Ovary (tissue), 9 donors: ENCODE measurements around the gene ZNF341. TPM values are rescaled to one million over a fixed set of nuclear protein-coding genes. Genes with fewer than 3 reads are reported as not detected.

Experiments used
- DNase-seq, 5 donors: peaks; one replicate each; pipeline ENCODE4 v3.0.0-alpha.2; 2019 to 2020
- H3K27ac ChIP-seq, 2 donors: fragments of 200-600 bp; one replicate each; pipeline versions ENCODE4 v1.5.1 to v1.8.0; 2019 to 2022
- H3K27me3 ChIP-seq: fragments of 200-600 bp; one replicate; pipeline ENCODE4 v1.8.0; 2022
- H3K36me3 ChIP-seq: fragments of 200-600 bp; sonication (generic); one replicate; pipeline ENCODE4 v1.5.1; 2019
- H3K4me1 ChIP-seq: one replicate; pipeline ENCODE4 v1.8.1; 2013; ENCODE audit warnings: mild to moderate bottlenecking, moderate library complexity; ENCODE audit not compliant: insufficient read depth
- H3K4me3 ChIP-seq: fragments of 200-600 bp; sonication (generic); one replicate; pipeline ENCODE4 v1.5.1; 2017
- H3K9me3 ChIP-seq, 2 donors: fragments of 200-600 bp in 1 of 2; sonication (generic) in 1 of 2; one replicate each; pipeline versions ENCODE4 v1.5.1 to v1.8.1; 2013 to 2019; ENCODE audit warnings: mild to moderate bottlenecking in 1 of 2, moderate library complexity in 1 of 2
- CTCF ChIP-seq, 3 donors: fragments of 450-650 bp in 2 of 3; fragments of 200-600 bp in 1 of 3; IDR thresholded peaks; one replicate each; pipeline versions ENCODE4 v1.5.1 to v1.8.0; 2016 to 2022; ENCODE audit warnings: antibody characterized with exemption in 3 of 3, mild to moderate bottlenecking in 1 of 3
- EP300 ChIP-seq: sonication (generic); formaldehyde crosslinking; IDR thresholded peaks from one replicate; pipeline ENCODE4 v1.6.1; 2017; ENCODE audit warnings: antibody characterized with exemption
- POLR2A ChIP-seq: fragments of 450-650 bp; IDR thresholded peaks from one replicate; pipeline ENCODE4 v1.6.1; 2017; ENCODE audit warnings: antibody characterized with exemption, mild to moderate bottlenecking, moderate library complexity
- WGBS, 3 donors: extraction: QIAGEN DNeasy Blood & Tissue Kit in 1 of 3; methylation state at CpG; one replicate each; pipeline versions ENCODE4 v1.1.5 to v1.1.7; 2013 to 2017; 5-methylcytosine and 5-hydroxymethylcytosine counted together
- intact Hi-C, 4 donors: fragments of 100-400 bp; cut with DNase I; formaldehyde crosslinking; loops; one replicate each; pipeline versions ENCODE4 v1.11.0 to v1.15.1; 2022 to 2023
- polyA plus RNA-seq, 2 donors: library from polyadenylated mRNA; stranded (reverse); fragments of 200-250 nt in 1 of 2; fragments of 350-450 nt in 1 of 2; fragmentation: Illumina TruSeq in 1 of 2; extraction: RNeasy Lipid Tissue Mini Kit (QIAGEN cat#74804) in 1 of 2; gene quantifications; one replicate each; pipeline ENCODE4 v1.2.3, GENCODE V29; 2013 to 2014
- total RNA-seq, 7 donors: library from RNA; depleted of rRNA in 2 of 7; stranded (reverse); fragments of >200 nt in 2 of 7; fragmentation: NEBNext Ultra II Directional in 3 of 7; extraction: Animal tissue kit (Norgen Biotek cat#: 25700) in 3 of 7; gene quantifications; one replicate each; pipeline versions ENCODE4 v1.1.0 to v1.2.4, GENCODE V29; 2016 to 2023
- donor health status: DM: no; HTN: no; CAD: no; lungs with moderate emphysema.
- donor health status: DM: no; HTN: no; CAD: no.
- donor health status: Bipolar disorder and iron deficiency.
- donor health status: DM: yes; HTN: yes; CAD: no.
- donor health status: DM: no; HTN: no; CAD: no.
- donor health status: DM: yes; HTN: yes; CAD: no.

Gene ZNF341
- total and polyA plus RNA-seq, 9 donors = 1.2 to 3.8 (median 1.6) TPM

GRCh38 chr20:33783256-33783655 lies 51.5 kb downstream of the ZNF341 start:
- DNase-seq = no peak
- Histone ChIP-seq H3K36me3 (no peaks in the 10 kb centered on the region), H3K27ac (no peak overlapping the region), H3K4me1 (no peaks in the 10 kb centered on the region), H3K4me3 (no peak overlapping the region), H3K9me3 (no peaks in the 10 kb centered on the region), H3K27me3 (no peaks in the 10 kb centered on the region)
- intact Hi-C loops = no loop called here
- TF ChIP-seq POLR2A = no peak
- 85 to 90% (median 85%) methylated on average over 5 of the region's 5 CpGs for WGBS, 3 donors

DNA sequence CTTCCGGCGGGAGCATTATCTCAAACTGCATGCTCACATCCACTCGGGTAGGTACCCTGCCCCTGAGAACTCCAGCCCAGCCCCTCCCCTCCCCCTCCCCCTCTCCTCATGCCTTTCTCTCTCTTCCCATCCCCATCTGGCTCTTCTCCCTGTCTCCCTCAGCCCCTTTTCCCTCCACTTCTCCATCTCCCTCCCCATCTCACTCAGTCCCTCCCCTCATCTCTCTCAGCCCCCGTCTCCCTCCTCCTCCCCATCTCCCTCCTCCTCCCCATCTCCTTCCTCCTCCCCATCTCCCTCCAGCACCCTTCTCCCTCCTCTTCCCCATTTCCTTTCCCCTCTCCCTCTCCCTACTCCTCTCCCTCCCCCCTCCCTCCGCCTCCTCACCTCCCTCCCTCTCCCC lies 52.0 kb downstream of the ZNF341 start:
- no peak for DNase-seq
- H3K27ac ChIP-seq = no peak overlapping the region
- H3K4me1 ChIP-seq = no peaks in the 10 kb centered on the region
- intact Hi-C loops = no loop called here
- TF ChIP-seq POLR2A (no peak), CTCF (IDR thresholded peaks at IDR 0.05) (no peak), EP300 (no peak)
- no peaks in the 10 kb centered on the region for H3K9me3 ChIP-seq
- H3K36me3 ChIP-seq = no peaks in the 10 kb centered on the region
- no peaks in the 10 kb centered on the region for H3K27me3 ChIP-seq
- 71 to 86% (median 76%) methylated on average over 4 to 5 of the region's 5 CpGs for WGBS, 3 donors
- no peak overlapping the region for H3K4me3 ChIP-seq

DNA sequence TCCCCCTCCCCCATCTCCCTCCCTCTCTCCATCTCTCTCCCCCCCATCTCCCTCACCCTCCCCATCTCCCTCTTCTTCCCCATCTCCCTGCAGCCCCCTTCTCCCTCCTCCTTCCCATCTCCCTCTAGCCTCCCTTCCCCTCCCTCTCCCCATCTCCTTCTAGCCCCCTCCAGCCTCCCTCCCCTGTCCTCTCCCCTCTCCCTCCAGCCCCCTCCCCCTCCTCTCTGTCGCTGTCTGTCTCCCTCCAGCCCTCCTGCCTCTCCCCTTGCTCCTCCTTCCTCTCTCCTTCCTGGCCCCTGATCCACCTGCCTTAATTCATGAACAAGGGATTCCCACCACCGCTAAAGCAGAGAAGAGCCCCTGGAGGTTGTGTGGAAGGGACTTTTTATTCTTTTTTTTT lies 52.4 kb downstream of the ZNF341 start:
- Histone ChIP-seq H3K9me3 (no peaks in the 10 kb centered on the region), H3K4me3 (no peak overlapping the region), H3K36me3 (no peaks in the 10 kb centered on the region), H3K27ac (no peak overlapping the region), H3K4me1 (no peaks in the 10 kb centered on the region), H3K27me3 (no peaks in the 10 kb centered on the region)
- TF ChIP-seq CTCF (IDR thresholded peaks at IDR 0.05) (no peak), POLR2A (no peak), EP300 (no peak)
- intact Hi-C loops = no loop called here
- 69 to 93% (median 77%) methylated on average over 1 to 2 of the region's 2 CpGs for WGBS, 3 donors
- DNase-seq = no peak

GRCh38 chr20:33785503-33785902 lies 53.7 kb downstream of the ZNF341 start:
- Histone ChIP-seq H3K27me3 (no peaks in the 10 kb centered on the region), H3K4me3 (no peak overlapping the region), H3K4me1 (no peaks in the 10 kb centered on the region), H3K36me3 (no peaks in the 10 kb centered on the region), H3K27ac (no peak overlapping the region), H3K9me3 (no peaks in the 10 kb centered on the region)
- DNase-seq = no peak
- 92 to 95% (median 93%) methylated on average over 5 of the region's 5 CpGs for WGBS, 3 donors
- TF ChIP-seq CTCF (IDR thresholded peaks at IDR 0.05) (no peak), EP300 (no peak), POLR2A (no peak)
- intact Hi-C loops = no loop called here

- Histone ChIP-seq H3K4me1 (no peaks in the 10 kb centered on the region), H3K27ac (no peak overlapping the region), H3K27me3 (no peaks in the 10 kb centered on the region), H3K9me3 (no peaks in the 10 kb centered on the region), H3K36me3 (no peaks in the 10 kb centered on the region), H3K4me3 (no peak overlapping the region)
- intact Hi-C loops = no loop called here
- TF ChIP-seq POLR2A = no peak
- TF ChIP-seq CTCF (IDR thresholded peaks at IDR 0.05) = no peak
- DNase-seq = no peak
- WGBS, 3 donors = 73 to 82% (median 77%) methylated on average over 9 of the region's 9 CpGs
These were observed 55.6 kb downstream of the ZNF341 start for GRCh38 chr20:33787253-33787891.
